PC-9 (cell line): ENCODE data around the gene KRTAP19-8. TPM values are rescaled to one million over a fixed set of nuclear protein-coding genes. Genes with fewer than 3 reads are reported as not detected.

ENCODE experiments used
- BruUV-seq: library from RNA; stranded (reverse); fragments of 400-500 nt; replicated peaks from 2 replicates; lab custom pipeline; 2021; lab: Mats Ljungman, UMichigan
- CTCF ChIA-PET: fragments of 300-600 bp; sonication (Branson Sonifier 250); formaldehyde crosslinking; loops from one replicate; lab custom pipeline; 2022; ENCODE audit warnings: antibody characterized with exemption; lab: Charles Lee
- POLR2A ChIA-PET: fragments of 300-600 bp; sonication (Branson Sonifier 250); formaldehyde crosslinking; loops from one replicate; lab custom pipeline; 2022; ENCODE audit warnings: antibody characterized with exemption; ENCODE audit not compliant: unreplicated experiment; lab: Charles Lee
- DNase-seq, 2 experiments: peaks; one replicate each; pipeline versions ENCODE4 v3.0.0 to v3.0.0-alpha.2; 2015 to 2022; ENCODE audit warnings: mixed read lengths in 1 of 2
- H2AFZ ChIP-seq: fragments of 200-600 bp; sonication (generic); 2 replicates; pipeline ENCODE4 v1.8.1; 2017; ENCODE audit warnings: antibody characterized with exemption
- H3F3A ChIP-seq: fragments of 200-600 bp; sonication (generic); 2 replicates; pipeline ENCODE4 v1.8.1; 2017; ENCODE audit warnings: antibody characterized with exemption, mild to moderate bottlenecking, low read depth; ENCODE audit not compliant: insufficient read depth
- H3K27ac ChIP-seq: fragments of 200-600 bp; sonication (generic); 2 replicates; pipeline ENCODE4 v1.6.1; 2016; ENCODE audit warnings: mixed run types
- H3K27me3 ChIP-seq: fragments of 200-600 bp; sonication (generic); 2 replicates; pipeline ENCODE4 v1.6.1; 2016; ENCODE audit warnings: low read depth, mixed run types; ENCODE audit not compliant: insufficient read depth
- H3K36me3 ChIP-seq: fragments of 200-600 bp; sonication (generic); 2 replicates; pipeline ENCODE4 v1.6.1; 2016; ENCODE audit warnings: low read depth, mixed run types
- H3K4me1 ChIP-seq: fragments of 200-600 bp; sonication (generic); replicated peaks from 2 replicates; pipeline ENCODE4 v1.6.1; 2016; ENCODE audit warnings: mixed run types; ENCODE audit not compliant: insufficient read depth
- H3K4me2 ChIP-seq: fragments of 200-600 bp; sonication (generic); 2 replicates; pipeline ENCODE4 v1.6.1; 2017; ENCODE audit warnings: mixed run types
- H3K4me3 ChIP-seq: fragments of 200-600 bp; sonication (generic); 2 replicates; pipeline ENCODE4 v1.6.1; 2016; ENCODE audit warnings: mixed run types
- H3K79me2 ChIP-seq: fragments of 200-600 bp; sonication (generic); 2 replicates; pipeline ENCODE4 v1.6.1; 2017; ENCODE audit warnings: low read depth, mixed run types
- H3K9me2 ChIP-seq: fragments of 200-600 bp; sonication (generic); 2 replicates; pipeline ENCODE4 v1.8.1; 2017; ENCODE audit warnings: mild to moderate bottlenecking; ENCODE audit not compliant: insufficient read depth
- H3K9me3 ChIP-seq: fragments of 200-600 bp; sonication (generic); 2 replicates; pipeline ENCODE4 v1.8.1; 2016; ENCODE audit warnings: low read depth; ENCODE audit not compliant: insufficient read depth
- H4K20me1 ChIP-seq: fragments of 200-600 bp; sonication (generic); 2 replicates; pipeline ENCODE4 v1.8.1; 2017; ENCODE audit not compliant: insufficient read depth
- EZH2 ChIP-seq: fragments of 200-600 bp; sonication (generic); IDR thresholded peaks from 2 replicates; pipeline ENCODE4 v1.8.0; 2017; ENCODE audit warnings: antibody characterized with exemption, low read depth
- intact Hi-C: fragments of 100-400 bp; cut with micrococcal nuclease; formaldehyde crosslinking; loops from one replicate; pipeline ENCODE4 v1.10.0; 2022; ENCODE audit not compliant: unreplicated experiment
- total RNA-seq: library from RNA; stranded (reverse); gene quantifications from 2 replicates; pipeline ENCODE4 v1.2.3, GENCODE V29; 2021
- TF ChIP-seq, protein P1 (sequence below): fragments of 200-600 bp; sonication (generic); conservative IDR thresholded peaks from 2 replicates; pipeline ENCODE4 v1.6.1; 2017; ENCODE audit warnings: mixed run types, antibody characterized with exemption, mild to moderate bottlenecking, moderate library complexity

KRTAP19-8 gene
- total RNA-seq, 1 experiment from 2014 or later, result not detected

DNA sequence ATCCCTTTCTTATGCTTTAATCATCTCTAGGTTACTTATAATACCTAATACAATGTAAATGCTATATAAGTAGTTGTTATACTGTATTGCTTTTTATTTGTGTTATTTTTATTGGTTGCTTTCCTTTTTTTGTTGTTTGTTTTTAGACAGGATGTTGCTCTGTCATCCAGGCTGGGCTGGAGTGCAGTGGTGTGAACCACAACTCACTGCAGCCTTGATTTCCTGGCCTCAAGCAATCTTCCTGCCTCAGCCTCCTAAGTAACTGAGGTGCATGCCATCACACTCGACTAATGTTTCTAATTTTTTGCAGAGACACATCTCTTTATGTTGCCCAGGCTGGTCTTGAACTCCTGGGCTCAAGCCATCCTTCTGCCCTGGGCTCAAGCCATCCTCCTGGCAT lies 26.9 kb downstream of the KRTAP19-8 start:
- no peaks in the 10 kb centered on the region for H3K9me2 ChIP-seq
- H3K27ac ChIP-seq, result no peak overlapping the region
- H3K4me1 ChIP-seq, result no peaks in the 10 kb centered on the region
- BruUV-seq, result no TSS peak
- H3K79me2 ChIP-seq, result no peaks in the 10 kb centered on the region
- no peaks in the 10 kb centered on the region for H3K36me3 ChIP-seq
- H3F3A ChIP-seq, result no peaks in the 10 kb centered on the region
- ChIA-PET CTCF (no interaction called here), POLR2A (no interaction called here)
- no peak overlapping the region for H3K4me2 ChIP-seq
- intact Hi-C loops, result no loop called here
- no peaks in the 10 kb centered on the region for H3K27me3 ChIP-seq
- no peak for DNase-seq
- no peaks in the 10 kb centered on the region for H4K20me1 ChIP-seq
- H2AFZ ChIP-seq, result no peak overlapping the region
- no peaks in the 10 kb centered on the region for H3K9me3 ChIP-seq
- TF ChIP-seq, protein P1, sequence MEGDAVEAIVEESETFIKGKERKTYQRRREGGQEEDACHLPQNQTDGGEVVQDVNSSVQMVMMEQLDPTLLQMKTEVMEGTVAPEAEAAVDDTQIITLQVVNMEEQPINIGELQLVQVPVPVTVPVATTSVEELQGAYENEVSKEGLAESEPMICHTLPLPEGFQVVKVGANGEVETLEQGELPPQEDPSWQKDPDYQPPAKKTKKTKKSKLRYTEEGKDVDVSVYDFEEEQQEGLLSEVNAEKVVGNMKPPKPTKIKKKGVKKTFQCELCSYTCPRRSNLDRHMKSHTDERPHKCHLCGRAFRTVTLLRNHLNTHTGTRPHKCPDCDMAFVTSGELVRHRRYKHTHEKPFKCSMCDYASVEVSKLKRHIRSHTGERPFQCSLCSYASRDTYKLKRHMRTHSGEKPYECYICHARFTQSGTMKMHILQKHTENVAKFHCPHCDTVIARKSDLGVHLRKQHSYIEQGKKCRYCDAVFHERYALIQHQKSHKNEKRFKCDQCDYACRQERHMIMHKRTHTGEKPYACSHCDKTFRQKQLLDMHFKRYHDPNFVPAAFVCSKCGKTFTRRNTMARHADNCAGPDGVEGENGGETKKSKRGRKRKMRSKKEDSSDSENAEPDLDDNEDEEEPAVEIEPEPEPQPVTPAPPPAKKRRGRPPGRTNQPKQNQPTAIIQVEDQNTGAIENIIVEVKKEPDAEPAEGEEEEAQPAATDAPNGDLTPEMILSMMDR, result no peak
- no peak for TF ChIP-seq EZH2
- H3K4me3 ChIP-seq, result no peak overlapping the region

DNA sequence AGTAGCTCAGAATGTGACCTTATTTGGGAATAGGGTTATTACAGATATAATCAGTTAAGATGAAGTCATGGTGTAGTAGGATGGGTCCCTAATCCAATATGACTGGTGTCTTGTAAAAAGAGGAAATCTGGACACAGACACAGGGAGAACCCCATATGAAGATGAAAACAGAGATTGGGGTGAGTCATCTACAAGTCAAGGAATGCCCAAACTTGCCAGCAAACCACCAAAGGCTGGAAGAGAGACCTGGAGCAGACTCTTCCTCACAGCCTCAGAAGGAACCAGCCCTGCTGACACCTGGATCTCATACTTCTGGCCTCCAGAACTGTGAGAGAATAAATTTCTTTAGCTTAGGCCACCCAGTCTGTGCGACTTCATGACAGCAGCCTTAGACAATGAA lies 29.9 kb downstream of the KRTAP19-8 start:
- intact Hi-C loops, result no loop called here

DNA sequence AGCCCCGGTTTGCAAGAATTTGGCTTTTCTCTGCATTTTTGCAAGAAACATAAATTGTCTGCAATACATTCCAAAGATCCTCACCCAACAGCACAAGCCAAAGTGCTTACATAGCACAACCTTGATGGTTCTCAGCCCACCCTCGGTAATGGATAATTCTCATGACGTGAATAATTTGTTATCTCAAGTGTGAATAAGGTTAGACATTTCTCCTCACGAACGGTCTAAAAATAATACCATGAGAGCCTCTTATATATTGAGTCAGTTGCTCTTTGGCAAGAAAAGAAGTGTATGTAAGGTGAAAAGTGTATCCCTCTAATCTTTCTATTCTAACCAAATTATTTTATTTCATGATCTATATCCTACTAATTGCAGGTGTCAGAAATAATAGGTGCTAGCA lies 33.3 kb downstream of the KRTAP19-8 start:
- H4K20me1 ChIP-seq, result no peaks in the 10 kb centered on the region
- H3K79me2 ChIP-seq, result no peaks in the 10 kb centered on the region
- intact Hi-C loops, result no loop called here
- no peak for TF ChIP-seq EZH2
- TF ChIP-seq, protein P1, result no peak
- CTCF ChIA-PET, result no interaction called here
- H3K4me1 ChIP-seq, result no peaks in the 10 kb centered on the region
- no peaks in the 10 kb centered on the region for H3K36me3 ChIP-seq
- no TSS peak for BruUV-seq
- H3K9me3 ChIP-seq, result no peaks in the 10 kb centered on the region
- DNase-seq, result no peak
- no peaks in the 10 kb centered on the region for H3F3A ChIP-seq
- H3K4me3 ChIP-seq, result no peak overlapping the region
- H3K4me2 ChIP-seq, result no peak overlapping the region
- peaks cover 37% of the 10 kb centered on the region for H3K27me3 ChIP-seq
- H2AFZ ChIP-seq, result no peak overlapping the region
- no peak overlapping the region for H3K27ac ChIP-seq
- POLR2A ChIA-PET, result no interaction called here
- H3K9me2 ChIP-seq, result no peaks in the 10 kb centered on the region

More for the DNA sequence above, 29.9 kb downstream of the KRTAP19-8 start:
- H3K27ac ChIP-seq, result no peak overlapping the region
- H3K27me3 ChIP-seq, result peaks cover 10% of the 10 kb centered on the region
- no peak for DNase-seq
- H3K4me2 ChIP-seq, result no peak overlapping the region
- no peak for TF ChIP-seq EZH2
- TF ChIP-seq, protein P1, result no peak
- no peak overlapping the region for H3K4me3 ChIP-seq
- POLR2A ChIA-PET, result interaction anchor here (0.6 kb wide), 1 partner anchor 749 kb away, joined by 5 read pairs; no protein-coding TSS in a partner anchor
- no peaks in the 10 kb centered on the region for H4K20me1 ChIP-seq
- no peaks in the 10 kb centered on the region for H3F3A ChIP-seq
- H3K79me2 ChIP-seq, result no peaks in the 10 kb centered on the region
- H2AFZ ChIP-seq, result no peak overlapping the region
- BruUV-seq, result no TSS peak
- H3K4me1 ChIP-seq, result no peaks in the 10 kb centered on the region
- H3K36me3 ChIP-seq, result no peaks in the 10 kb centered on the region
- H3K9me3 ChIP-seq, result no peaks in the 10 kb centered on the region
- CTCF ChIA-PET, result no interaction called here
- no peaks in the 10 kb centered on the region for H3K9me2 ChIP-seq
